GM12872 (cell line): ENCODE measurements around the gene DDX56.

Experiments used
- TF ChIP-seq, protein P1 (sequence below): IDR thresholded peaks from 3 replicates; pipeline ENCODE4 v1.5.1; 2011; ENCODE audit warnings: low read depth, mild to moderate bottlenecking, low read length, moderate library complexity; ENCODE audit not compliant: insufficient read depth

Gene DDX56, protein sequence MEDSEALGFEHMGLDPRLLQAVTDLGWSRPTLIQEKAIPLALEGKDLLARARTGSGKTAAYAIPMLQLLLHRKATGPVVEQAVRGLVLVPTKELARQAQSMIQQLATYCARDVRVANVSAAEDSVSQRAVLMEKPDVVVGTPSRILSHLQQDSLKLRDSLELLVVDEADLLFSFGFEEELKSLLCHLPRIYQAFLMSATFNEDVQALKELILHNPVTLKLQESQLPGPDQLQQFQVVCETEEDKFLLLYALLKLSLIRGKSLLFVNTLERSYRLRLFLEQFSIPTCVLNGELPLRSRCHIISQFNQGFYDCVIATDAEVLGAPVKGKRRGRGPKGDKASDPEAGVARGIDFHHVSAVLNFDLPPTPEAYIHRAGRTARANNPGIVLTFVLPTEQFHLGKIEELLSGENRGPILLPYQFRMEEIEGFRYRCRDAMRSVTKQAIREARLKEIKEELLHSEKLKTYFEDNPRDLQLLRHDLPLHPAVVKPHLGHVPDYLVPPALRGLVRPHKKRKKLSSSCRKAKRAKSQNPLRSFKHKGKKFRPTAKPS

DNA sequence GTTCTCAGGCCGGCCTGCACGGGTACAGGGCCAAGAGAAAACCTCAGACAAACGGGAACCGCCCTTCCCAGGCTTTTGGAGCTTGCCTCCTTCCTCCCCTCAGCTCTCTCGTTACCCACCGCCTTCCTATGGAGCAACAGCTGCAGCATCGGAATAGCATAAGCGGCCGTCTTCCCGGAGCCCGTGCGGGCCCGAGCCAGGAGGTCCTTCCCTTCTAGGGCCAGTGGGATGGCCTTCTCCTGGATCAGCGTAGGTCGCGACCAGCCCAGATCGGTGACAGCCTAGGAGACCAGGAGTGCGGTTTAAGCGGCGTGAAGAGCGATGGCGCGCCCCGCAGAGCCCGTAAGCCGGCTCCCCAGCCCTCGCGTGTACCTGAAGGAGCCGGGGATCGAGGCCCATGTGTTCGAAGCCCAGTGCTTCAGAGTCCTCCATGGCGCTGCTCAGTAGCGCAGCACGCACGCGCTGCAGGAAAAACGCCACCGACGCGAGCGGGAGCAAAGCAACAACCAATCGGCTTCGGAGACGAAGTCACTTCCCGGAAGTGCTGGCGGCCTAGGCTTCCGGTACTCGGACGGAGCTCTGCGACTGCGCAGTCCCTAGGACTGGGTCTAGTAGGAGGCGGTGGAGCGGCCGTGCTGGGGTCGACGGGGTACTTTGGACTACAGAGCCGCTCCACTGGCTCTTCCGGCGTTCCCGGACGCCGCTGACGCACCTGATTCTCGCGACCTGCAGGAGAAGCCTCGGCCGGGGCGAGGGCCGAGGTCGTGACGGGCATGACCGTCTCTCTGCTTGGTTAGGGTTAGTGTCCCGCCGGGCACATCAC lies at the start of gene DDX56:
TSS of gene DDX56 (minus strand) at position 445 of the 823 bp plus-strand sequence. CDS start at position 432, 13 bp downstream.
- TF ChIP-seq, protein P1, sequence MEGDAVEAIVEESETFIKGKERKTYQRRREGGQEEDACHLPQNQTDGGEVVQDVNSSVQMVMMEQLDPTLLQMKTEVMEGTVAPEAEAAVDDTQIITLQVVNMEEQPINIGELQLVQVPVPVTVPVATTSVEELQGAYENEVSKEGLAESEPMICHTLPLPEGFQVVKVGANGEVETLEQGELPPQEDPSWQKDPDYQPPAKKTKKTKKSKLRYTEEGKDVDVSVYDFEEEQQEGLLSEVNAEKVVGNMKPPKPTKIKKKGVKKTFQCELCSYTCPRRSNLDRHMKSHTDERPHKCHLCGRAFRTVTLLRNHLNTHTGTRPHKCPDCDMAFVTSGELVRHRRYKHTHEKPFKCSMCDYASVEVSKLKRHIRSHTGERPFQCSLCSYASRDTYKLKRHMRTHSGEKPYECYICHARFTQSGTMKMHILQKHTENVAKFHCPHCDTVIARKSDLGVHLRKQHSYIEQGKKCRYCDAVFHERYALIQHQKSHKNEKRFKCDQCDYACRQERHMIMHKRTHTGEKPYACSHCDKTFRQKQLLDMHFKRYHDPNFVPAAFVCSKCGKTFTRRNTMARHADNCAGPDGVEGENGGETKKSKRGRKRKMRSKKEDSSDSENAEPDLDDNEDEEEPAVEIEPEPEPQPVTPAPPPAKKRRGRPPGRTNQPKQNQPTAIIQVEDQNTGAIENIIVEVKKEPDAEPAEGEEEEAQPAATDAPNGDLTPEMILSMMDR = no peak

DNA sequence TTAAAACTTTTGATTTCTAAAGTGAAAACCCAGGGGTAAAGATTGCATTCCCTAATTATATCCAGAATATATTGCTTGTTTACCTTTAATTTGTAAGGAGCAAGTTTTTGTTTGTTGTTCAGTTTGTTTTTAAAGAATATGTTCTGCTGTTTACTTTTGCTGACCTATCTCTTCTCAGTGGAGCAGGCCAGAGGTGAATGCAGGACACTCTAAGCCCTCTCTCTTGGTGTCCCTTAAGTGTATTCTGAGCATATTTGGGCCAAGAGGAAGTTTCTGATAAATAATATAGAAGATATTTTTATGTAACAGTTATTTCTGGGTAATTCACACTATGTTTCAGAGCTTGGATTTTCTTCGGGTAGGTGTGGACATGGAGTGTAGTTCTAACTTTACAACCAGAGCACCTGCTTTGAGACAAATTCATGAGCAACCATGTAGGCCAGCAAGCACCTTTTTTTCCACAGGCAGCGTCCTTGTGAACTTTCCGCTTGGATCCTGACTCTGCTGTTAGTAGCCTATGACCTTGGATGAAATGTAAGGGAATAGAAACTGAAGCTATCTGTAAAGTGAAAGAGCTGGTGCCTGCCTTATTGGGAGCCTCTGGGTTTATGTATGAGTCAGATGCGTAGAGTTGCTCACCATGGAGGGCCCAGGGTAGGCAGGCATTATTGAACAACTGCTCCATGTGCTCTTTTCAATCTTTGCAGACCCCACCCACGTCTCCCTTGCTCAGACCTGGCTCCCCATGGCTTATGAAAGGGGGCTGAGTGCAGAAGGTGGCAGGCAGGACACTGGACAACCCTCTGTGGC lies 48.8 kb upstream of the DDX56 start:
- TF ChIP-seq, protein P1 = no peak

DNA sequence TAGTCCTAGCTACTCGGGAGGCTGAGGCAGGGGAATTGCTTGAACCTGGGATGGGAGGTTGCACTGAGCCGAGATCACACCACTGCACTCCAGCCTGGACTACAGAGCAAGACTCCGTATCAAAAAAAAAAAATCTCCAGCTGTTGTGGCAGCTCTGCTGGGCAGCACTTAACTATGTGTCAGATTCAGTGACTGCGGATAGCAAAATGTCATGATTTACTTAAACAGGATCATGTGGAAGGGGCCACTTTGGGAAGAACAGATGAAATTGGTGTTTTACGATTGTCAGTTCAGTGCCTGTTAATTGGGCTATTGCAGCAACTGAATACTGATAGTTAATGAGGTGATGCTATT lies 48.0 kb upstream of the DDX56 start:
- TF ChIP-seq, protein P1 = no peak

DNA sequence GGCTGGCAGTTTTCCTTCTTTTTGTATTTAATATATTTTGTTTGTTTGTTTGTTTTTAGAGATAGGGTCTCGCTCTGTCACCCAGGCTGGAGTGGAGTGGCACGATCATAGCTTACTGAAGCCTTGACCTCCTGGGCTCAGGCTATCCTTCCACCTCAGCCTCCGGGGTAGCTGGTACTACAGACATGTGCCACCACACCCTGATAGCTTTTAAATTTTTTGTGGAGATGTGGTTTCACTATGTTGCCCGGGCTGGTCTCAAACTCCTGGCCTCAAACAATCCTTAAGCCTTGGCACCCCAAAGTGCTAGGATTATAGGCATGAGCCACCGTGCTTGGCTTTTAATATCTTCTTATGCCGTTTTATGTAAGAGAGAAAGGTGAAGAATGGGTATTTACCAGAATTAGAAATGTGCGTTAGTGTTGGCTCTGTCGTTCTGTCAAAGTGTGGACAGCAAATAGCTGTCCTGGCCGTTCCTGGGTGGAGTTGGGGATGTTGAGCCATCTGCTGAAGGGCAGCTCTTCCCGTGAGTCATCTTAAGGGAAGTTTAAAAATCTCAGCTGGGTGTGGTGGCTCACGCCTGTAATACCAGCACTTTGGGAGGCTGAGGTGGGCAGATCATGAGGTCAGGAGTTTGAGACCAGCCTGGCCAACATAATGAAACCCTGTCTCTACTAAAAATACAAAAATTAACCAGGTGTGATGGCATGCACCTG lies 47.5 kb upstream of the DDX56 start:
- TF ChIP-seq, protein P1 = no peak

DNA sequence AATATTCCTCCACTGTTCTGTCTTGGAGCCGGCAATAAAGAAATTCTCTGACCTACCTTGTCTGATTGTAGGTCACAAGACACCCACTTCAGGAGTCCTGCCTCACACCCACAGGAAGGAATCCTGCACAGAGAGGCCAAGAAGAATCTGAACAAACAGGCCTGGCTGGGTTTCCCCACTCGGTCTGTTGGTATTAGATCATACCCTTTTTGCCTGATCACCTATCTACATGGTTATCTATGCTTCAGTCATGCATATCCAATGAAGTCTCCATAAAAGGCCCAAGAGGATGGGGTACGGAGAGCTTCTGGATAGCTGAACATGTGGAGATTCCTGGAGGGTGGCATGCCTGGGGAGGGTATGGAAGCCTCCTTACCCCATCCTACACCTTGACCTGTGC lies 45.0 kb upstream of the DDX56 start:
- TF ChIP-seq, protein P1 = no peak

DNA sequence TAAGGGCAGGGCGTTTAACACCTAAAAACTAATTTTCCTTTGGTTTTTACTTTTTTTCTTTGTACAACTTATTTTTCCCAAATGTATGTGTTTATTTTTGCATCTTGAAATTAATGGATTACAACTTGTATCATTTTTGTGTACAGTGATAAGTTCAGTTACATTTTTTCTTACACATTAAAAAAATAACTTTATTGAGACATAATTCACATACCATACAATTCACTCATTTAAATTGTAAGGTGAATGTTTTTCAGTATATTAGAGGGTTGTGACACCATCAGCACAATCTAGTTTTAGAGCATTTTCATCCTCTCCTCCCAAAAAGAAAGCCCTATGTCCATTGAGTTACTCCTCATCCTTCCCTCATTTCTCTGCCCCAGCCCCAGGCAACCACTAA lies 44.3 kb upstream of the DDX56 start:
- TF ChIP-seq, protein P1 = no peak
